HEK293 (cell line): ENCODE measurements around the gene PHKA1.

Experiments used
- CTCF ChIP-seq: fragments of 450-650 bp; formaldehyde crosslinking; IDR thresholded peaks from 2 replicates; pipeline ENCODE4 v1.5.1; 2016; ENCODE audit warnings: missing biosample characterization, missing genetic modification characterization
- ELK4 ChIP-seq: IDR thresholded peaks from 2 replicates; pipeline ENCODE4 v1.6.1; 2011; ENCODE audit warnings: mild to moderate bottlenecking, low read depth, low read length, borderline replicate concordance
- REST ChIP-seq: fragments of 450-650 bp; formaldehyde crosslinking; IDR thresholded peaks from 2 replicates; pipeline ENCODE4 v1.5.1; 2016; ENCODE audit warnings: missing biosample characterization, missing genetic modification characterization
- ZBTB11 ChIP-seq: fragments of 450-650 bp; formaldehyde crosslinking; conservative IDR thresholded peaks from 2 replicates; pipeline ENCODE4 v1.5.1; 2016; ENCODE audit warnings: low read depth, missing biosample characterization, missing genetic modification characterization
- ZNF239 ChIP-seq: fragments of 450-650 bp; formaldehyde crosslinking; IDR thresholded peaks from 2 replicates; pipeline ENCODE4 v1.5.1; 2016; ENCODE audit warnings: missing biosample characterization, missing genetic modification characterization
- ZNF416 ChIP-seq: fragments of 450-650 bp; formaldehyde crosslinking; IDR thresholded peaks from 2 replicates; pipeline ENCODE4 v1.5.1; 2016; ENCODE audit warnings: missing biosample characterization, missing genetic modification characterization
- ZNF501 ChIP-seq: fragments of 450-650 bp; formaldehyde crosslinking; IDR thresholded peaks from 2 replicates; pipeline ENCODE4 v1.5.1; 2016; ENCODE audit warnings: missing biosample characterization, missing genetic modification characterization
- ZNF518A ChIP-seq: fragments of 450-650 bp; formaldehyde crosslinking; conservative IDR thresholded peaks from 2 replicates; pipeline ENCODE4 v1.5.1; 2016; ENCODE audit warnings: low read depth, missing biosample characterization, missing genetic modification characterization
- ZNF596 ChIP-seq: fragments of 450-650 bp; IDR thresholded peaks from 2 replicates; pipeline ENCODE4 v1.5.0; 2018; ENCODE audit warnings: missing biosample characterization, mild to moderate bottlenecking, missing genetic modification characterization, moderate library complexity
- ZNF791 ChIP-seq: fragments of 450-650 bp; formaldehyde crosslinking; IDR thresholded peaks from 2 replicates; pipeline ENCODE4 v1.5.1; 2016; ENCODE audit warnings: missing biosample characterization, missing genetic modification characterization
- ZSCAN4 ChIP-seq: fragments of 450-650 bp; formaldehyde crosslinking; IDR thresholded peaks from 2 replicates; pipeline ENCODE4 v1.5.1; 2017; ENCODE audit warnings: missing biosample characterization, missing genetic modification characterization

- no peak for TF ChIP-seq ZSCAN4 (tag by site-specific recombination)
- TF ChIP-seq ZNF501 (tag by site-specific recombination): no peak
- no peak for TF ChIP-seq CTCF (tag by site-specific recombination)
- no peak for TF ChIP-seq ELK4
- TF ChIP-seq ZBTB11 (tag by site-specific recombination): no peak
- no peak for TF ChIP-seq ZNF791 (tag by site-specific recombination)
- TF ChIP-seq ZNF518A (tag by site-specific recombination): no peak
- TF ChIP-seq ZNF239 (tag by site-specific recombination): no peak
- no peak for TF ChIP-seq REST (tag by site-specific recombination)
- TF ChIP-seq ZNF596: no peak
- no peak for TF ChIP-seq ZNF416
Measured at GRCh38 chrX:72536542-72536941, 177.6 kb downstream of the PHKA1 start.
